HG03064 (cell line): ENCODE measurements around the gene ANKRD62.

Experiments
- ATAC-seq: cut with Tn5 transposase; IDR thresholded peaks from one replicate; pipeline ENCODE4 v1.9.1; 2021; ENCODE audit warnings: low read depth; ENCODE audit not compliant: unreplicated experiment

ANKRD62 gene

DNA sequence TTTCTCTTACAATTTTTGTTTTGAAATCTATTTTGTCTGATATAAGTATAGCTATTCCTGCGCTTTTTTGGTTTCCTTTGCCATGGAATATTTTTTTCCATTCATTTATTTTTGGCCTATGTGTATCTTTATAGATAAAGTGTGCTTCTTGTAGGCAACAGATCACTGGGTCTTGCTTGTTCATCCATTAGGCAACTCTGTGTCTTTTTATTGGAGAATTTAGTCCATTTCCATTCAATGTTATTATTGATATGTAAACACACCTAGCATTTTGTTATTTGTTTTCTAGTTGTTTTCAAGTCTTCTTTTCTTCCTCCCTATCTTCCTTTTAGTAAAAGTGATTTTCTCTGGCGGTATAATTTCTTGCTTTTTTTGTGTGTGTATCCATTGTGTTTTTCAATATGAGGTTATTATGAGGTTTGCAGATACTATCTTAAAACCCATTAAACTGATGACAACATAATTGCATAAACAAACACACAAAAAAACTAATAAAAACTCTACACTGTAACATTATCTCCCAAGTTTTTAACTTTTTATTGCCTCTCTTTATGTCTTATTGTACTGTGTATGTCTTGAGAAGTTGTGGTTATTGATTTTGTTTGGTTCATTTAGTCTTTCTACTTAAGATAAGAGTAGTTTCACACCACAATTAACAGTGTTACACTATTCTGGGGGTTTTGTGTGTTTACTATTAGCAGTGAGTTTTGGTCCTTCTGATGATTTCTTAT, 71.6 kb downstream of the ANKRD62 start:
- ATAC-seq: no peak
